HG03159 (cell line): ENCODE results near the gene MTA1.

ENCODE experiments used
- ATAC-seq: cut with Tn5 transposase; IDR thresholded peaks from one replicate; pipeline ENCODE4 v1.9.1; 2021; ENCODE audit warnings: mild to moderate bottlenecking, moderate library complexity; ENCODE audit not compliant: unreplicated experiment

MTA1 gene

DNA sequence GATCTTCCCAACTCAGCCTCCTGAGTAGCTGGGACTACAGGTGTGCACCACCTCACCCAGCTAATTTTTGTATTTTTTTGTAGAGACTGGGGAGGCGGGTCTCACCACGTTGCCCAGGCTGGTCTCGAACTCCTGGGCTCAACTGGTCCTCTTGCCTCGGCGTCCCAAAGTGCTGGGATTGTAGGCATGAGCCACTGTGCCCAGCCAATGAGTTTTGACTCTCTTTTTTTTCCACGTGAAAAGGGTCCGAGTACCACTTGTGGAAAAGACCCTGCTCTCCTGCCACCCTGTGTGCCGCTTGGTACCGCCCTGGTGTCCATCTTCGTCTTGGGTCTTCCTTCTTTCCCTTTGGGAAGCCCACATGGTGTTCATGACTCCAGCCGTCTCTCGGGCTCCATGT is 89.0 kb downstream of the MTA1 start:
- no peak for ATAC-seq

GRCh38 chr14:105517096-105517495 is 97.5 kb downstream of the MTA1 start:
- ATAC-seq: no peak

- ATAC-seq: no peak
Measured at GRCh38 chr14:105519946-105520698, 100.5 kb downstream of the MTA1 start.
